A673 (cell line): ENCODE measurements around the gene BAIAP2L1.

Source experiments
- CTCF ChIP-seq: fragments of 300-800, 200-600 bp; sonication (generic); conservative IDR thresholded peaks from 2 replicates; pipeline ENCODE4 v1.5.1; 2017; ENCODE audit warnings: low read depth, mild to moderate bottlenecking, antibody characterized with exemption, low read length, moderate library complexity, mixed read lengths
- EZH2 ChIP-seq: fragments of 200-600 bp; sonication (generic); IDR thresholded peaks from 2 replicates; pipeline ENCODE4 v1.6.1; 2017; ENCODE audit warnings: borderline replicate concordance, low read depth, mild to moderate bottlenecking, mixed read lengths, antibody characterized with exemption, low read length; ENCODE audit not compliant: poor library complexity, severe bottlenecking

- TF ChIP-seq CTCF (no peak), EZH2 (no peak)
Observed at GRCh38 chr7:98287486-98287959, 113.4 kb downstream of the BAIAP2L1 start.
